SJCRH30 (cell line): ENCODE measurements around the gene UBE3B. TPM values are rescaled to one million over a fixed set of nuclear protein-coding genes. Genes with fewer than 3 reads are reported as not detected.
A peak's percentile ranks its signal among the peaks of the same experiment; 100 is the strongest.
"Not testable (repeated sequence)": the region's sequence is repeated elsewhere in the genome, so short reads cannot be mapped to it uniquely, and the experiment has no call there.

ENCODE experiments used
- DNase-seq, 2 experiments: peaks; one replicate each; pipeline ENCODE4 v3.0.0-alpha.2; 2015 to 2020
- H3K27ac ChIP-seq: fragments of 250-450 bp; sonication (Bioruptor Pico); 2 replicates; pipeline ENCODE4 v1.5.1; 2020; ENCODE audit warnings: mild to moderate bottlenecking, moderate library complexity
- H3K27me3 ChIP-seq: fragments of 250-450 bp; sonication (Bioruptor Pico); 2 replicates; pipeline ENCODE4 v1.5.1; 2020; ENCODE audit warnings: mild to moderate bottlenecking, moderate library complexity
- H3K36me3 ChIP-seq: fragments of 250-450 bp; sonication (Bioruptor Pico); 2 replicates; pipeline ENCODE4 v1.5.1; 2020; ENCODE audit warnings: mild to moderate bottlenecking, moderate library complexity
- H3K4me1 ChIP-seq: fragments of 250-450 bp; sonication (Bioruptor Pico); 2 replicates; pipeline ENCODE4 v1.5.1; 2020; ENCODE audit warnings: mild to moderate bottlenecking, moderate library complexity
- H3K4me3 ChIP-seq: fragments of 250-450 bp; sonication (Bioruptor Pico); 2 replicates; pipeline ENCODE4 v1.5.1; 2020; ENCODE audit warnings: mild to moderate bottlenecking, moderate library complexity
- H3K9me3 ChIP-seq: fragments of 250-450 bp; sonication (Bioruptor Pico); replicated peaks from 2 replicates; pipeline ENCODE4 v1.5.1; 2020; ENCODE audit warnings: mild to moderate bottlenecking, moderate library complexity
- total RNA-seq: library from RNA; depleted of rRNA; stranded (reverse); fragments of >200 nt; shearing (Covaris generic); gene quantifications from 2 replicates; pipeline ENCODE4 v1.2.3, GENCODE V29; 2014; rRNA removed

UBE3B gene
- total RNA-seq = 17.6 and 19.0 TPM in 2 replicates

- Histone ChIP-seq H3K4me1 (no peaks in the 10 kb centered on the region), H3K4me3 (peak within 1 kb of the TSS; percentile 72), H3K36me3 (no peaks in the 10 kb centered on the region), H3K27me3 (no peaks in the 10 kb centered on the region), H3K27ac (peak within 1 kb of the TSS; percentile 97), H3K9me3 (no peaks in the 10 kb centered on the region)
- peak; percentile 90 for DNase-seq
Measured at GRCh38 chr12:109477185-109477962, at the start of gene UBE3B, which contains the start of gene KCTD10. Gene UBE3B, plus strand, starts transcription at chr12:109477634. Its CDS starts 5,918 bp downstream, at chr12:109483552. Gene KCTD10, minus strand, starts transcription at chr12:109477300. Its CDS starts 38 bp downstream, at chr12:109477262.

- peak; percentile 70 to 88 for DNase-seq
- Histone ChIP-seq H3K4me3 (no peak overlapping the region), H3K36me3 (no peaks in the 10 kb centered on the region), H3K27me3 (no peaks in the 10 kb centered on the region; the same call in 1 of the 2 replicates), H3K27ac (no peak overlapping the region), H3K4me1 (peaks cover 2% of the 10 kb centered on the region; the same call in 1 of the 2 replicates), H3K9me3 (no peaks in the 10 kb centered on the region)
Measured at GRCh38 chr12:109428037-109428629, 49.3 kb upstream of the UBE3B start.

- not testable (repeated sequence) for H3K4me1 ChIP-seq, H3K27ac ChIP-seq, H3K36me3 ChIP-seq, H3K27me3 ChIP-seq, DNase-seq, H3K4me3 ChIP-seq, H3K9me3 ChIP-seq
Measured at GRCh38 chr12:109428804-109429203, 48.6 kb upstream of the UBE3B start.

GRCh38 chr12:109430244-109430643 is 47.2 kb upstream of the UBE3B start:
- no peak overlapping the region for H3K27ac ChIP-seq

GRCh38 chr12:109432431-109432830 is 45.0 kb upstream of the UBE3B start:
- Histone ChIP-seq H3K36me3 (no peaks in the 10 kb centered on the region), H3K27ac (no peak overlapping the region), H3K4me3 (no peak overlapping the region), H3K27me3 (no peaks in the 10 kb centered on the region), H3K4me1 (peaks cover 2% of the 10 kb centered on the region; the same call in 1 of the 2 replicates), H3K9me3 (no peaks in the 10 kb centered on the region)
- no peak for DNase-seq

More at GRCh38 chr12:109430244-109430643, 47.2 kb upstream of the UBE3B start:
- Histone ChIP-seq H3K27me3 (no peaks in the 10 kb centered on the region), H3K4me1 (peaks cover 2% of the 10 kb centered on the region; the same call in 1 of the 2 replicates), H3K4me3 (no peak overlapping the region), H3K36me3 (no peaks in the 10 kb centered on the region), H3K9me3 (no peaks in the 10 kb centered on the region)
- DNase-seq = no peak

GRCh38 chr12:109432842-109433304 is 44.6 kb upstream of the UBE3B start:
- Histone ChIP-seq H3K4me3 (no peak overlapping the region), H3K4me1 (peaks cover 2% of the 10 kb centered on the region; the same call in 1 of the 2 replicates), H3K36me3 (no peaks in the 10 kb centered on the region), H3K27ac (no peak overlapping the region), H3K27me3 (no peaks in the 10 kb centered on the region), H3K9me3 (no peaks in the 10 kb centered on the region)
- DNase-seq = peak; percentile 85 to 87

- DNase-seq = peak; percentile 11 to 28
- no peaks in the 10 kb centered on the region for H3K36me3 ChIP-seq
- H3K4me1 ChIP-seq = no peaks in the 10 kb centered on the region
- H3K4me3 ChIP-seq = no peak overlapping the region
- no peaks in the 10 kb centered on the region for H3K9me3 ChIP-seq
- no peak overlapping the region for H3K27ac ChIP-seq
- no peaks in the 10 kb centered on the region for H3K27me3 ChIP-seq
Measured at GRCh38 chr12:109433618-109434017, 43.8 kb upstream of the UBE3B start.

- Histone ChIP-seq H3K36me3 (no peaks in the 10 kb centered on the region), H3K4me1 (no peaks in the 10 kb centered on the region), H3K4me3 (no peak overlapping the region), H3K27ac (no peak overlapping the region), H3K9me3 (no peaks in the 10 kb centered on the region), H3K27me3 (no peaks in the 10 kb centered on the region)
- no peak for DNase-seq
Measured at GRCh38 chr12:109434582-109434981, 42.9 kb upstream of the UBE3B start.

- no peak for DNase-seq
- H3K4me1 ChIP-seq = no peaks in the 10 kb centered on the region
- H3K4me3 ChIP-seq = no peak overlapping the region
- H3K27me3 ChIP-seq = no peaks in the 10 kb centered on the region
- H3K27ac ChIP-seq = no peak overlapping the region
- H3K9me3 ChIP-seq = no peaks in the 10 kb centered on the region
- no peaks in the 10 kb centered on the region for H3K36me3 ChIP-seq
Measured at GRCh38 chr12:109435428-109436187, 41.8 kb upstream of the UBE3B start.

GRCh38 chr12:109436188-109436560 is 41.3 kb upstream of the UBE3B start:
- no peak overlapping the region for H3K27ac ChIP-seq
- H3K27me3 ChIP-seq = no peaks in the 10 kb centered on the region
- no peak overlapping the region for H3K4me3 ChIP-seq
- H3K9me3 ChIP-seq = no peaks in the 10 kb centered on the region
- H3K4me1 ChIP-seq = no peaks in the 10 kb centered on the region
- DNase-seq = no peak
- H3K36me3 ChIP-seq = no peaks in the 10 kb centered on the region

- no peak for DNase-seq
- Histone ChIP-seq H3K4me1 (no peaks in the 10 kb centered on the region), H3K27ac (no peak overlapping the region), H3K36me3 (no peaks in the 10 kb centered on the region), H3K27me3 (no peaks in the 10 kb centered on the region), H3K4me3 (no peak overlapping the region), H3K9me3 (no peaks in the 10 kb centered on the region)
Measured at GRCh38 chr12:109439181-109439580, 38.3 kb upstream of the UBE3B start.

- not testable (repeated sequence) for H3K9me3 ChIP-seq, H3K27ac ChIP-seq, H3K27me3 ChIP-seq, H3K4me3 ChIP-seq, H3K4me1 ChIP-seq, H3K36me3 ChIP-seq, DNase-seq
Measured at GRCh38 chr12:109439951-109440350, 37.5 kb upstream of the UBE3B start.

GRCh38 chr12:109440851-109441490 is 36.5 kb upstream of the UBE3B start:
- Histone ChIP-seq H3K36me3 (0 out of 2 replicates have a peak, but pooled peaks cover 2% of the 10 kb centered on the region), H3K27ac (no peak overlapping the region), H3K4me1 (no peaks in the 10 kb centered on the region), H3K9me3 (no peaks in the 10 kb centered on the region), H3K4me3 (no peak overlapping the region), H3K27me3 (no peaks in the 10 kb centered on the region)
- no peak for DNase-seq

GRCh38 chr12:109443794-109444193 is 33.6 kb upstream of the UBE3B start:
- no peaks in the 10 kb centered on the region for H3K27me3 ChIP-seq
- H3K9me3 ChIP-seq = no peaks in the 10 kb centered on the region
- no peak for DNase-seq
- H3K36me3 ChIP-seq = 0 out of 2 replicates have a peak, but pooled peaks cover 2% of the 10 kb centered on the region
- no peak overlapping the region for H3K27ac ChIP-seq
- H3K4me3 ChIP-seq = no peak overlapping the region
- H3K4me1 ChIP-seq = no peaks in the 10 kb centered on the region
